ENCODE data around the gene ICAM1.

- TF ChIP-seq CTCF (IDR thresholded peaks at IDR 0.05): no peak
- no peak for TF ChIP-seq POLR2AphosphoS5 (IDR thresholded peaks at IDR 0.05)
Measured at GRCh38 chr19:10284065-10284959, 13.4 kb downstream of the ICAM1 start.
